Activated CD4-positive, CD25-positive, alpha-beta regulatory T cell (primary cell): ENCODE data around the gene LPCAT2.

ENCODE experiments used
- DNase-seq, 4 experiments: peaks; one replicate each; lab custom pipeline; 2025; lab: John Stamatoyannopoulos, UW

Gene LPCAT2

DNA sequence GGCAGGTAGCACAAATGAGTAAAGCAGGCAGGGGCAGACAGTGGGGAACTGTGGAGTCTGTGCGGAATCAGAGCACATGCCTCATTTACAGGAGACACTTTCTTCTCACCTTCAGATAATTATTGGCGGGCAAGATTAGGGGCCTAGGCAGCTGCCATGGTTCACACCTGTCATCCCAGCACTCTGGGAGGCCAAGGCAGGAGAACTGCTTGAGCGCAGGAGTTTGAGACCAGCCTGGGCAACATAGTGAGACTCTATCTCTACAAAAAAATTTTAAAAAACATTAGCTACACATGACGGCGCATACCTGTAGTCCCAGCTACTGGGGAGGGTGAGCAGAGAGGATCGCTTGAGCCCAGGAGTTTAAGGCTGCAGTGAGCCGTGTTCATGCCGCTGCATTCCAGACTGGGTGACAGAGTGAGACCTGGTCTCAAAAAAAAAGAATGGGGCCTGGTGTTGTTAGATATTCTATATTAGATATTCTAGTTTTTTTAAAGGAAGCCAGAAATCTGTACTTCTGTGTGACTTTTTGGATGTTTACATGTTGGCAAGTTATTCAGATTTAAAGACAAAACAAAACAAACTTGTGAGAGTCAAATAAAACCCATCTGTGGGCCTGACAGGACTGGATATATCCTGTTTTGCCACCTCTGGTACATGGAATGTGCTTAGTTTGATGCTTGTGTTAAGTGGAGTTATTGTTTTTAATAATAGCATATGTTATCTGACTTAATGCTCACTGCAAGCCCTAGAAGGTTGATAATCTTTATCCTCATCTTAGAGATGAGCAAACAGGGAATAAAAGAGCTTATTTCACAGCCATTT, 4.9 kb upstream of the LPCAT2 start:
- no peak for DNase-seq

DNA sequence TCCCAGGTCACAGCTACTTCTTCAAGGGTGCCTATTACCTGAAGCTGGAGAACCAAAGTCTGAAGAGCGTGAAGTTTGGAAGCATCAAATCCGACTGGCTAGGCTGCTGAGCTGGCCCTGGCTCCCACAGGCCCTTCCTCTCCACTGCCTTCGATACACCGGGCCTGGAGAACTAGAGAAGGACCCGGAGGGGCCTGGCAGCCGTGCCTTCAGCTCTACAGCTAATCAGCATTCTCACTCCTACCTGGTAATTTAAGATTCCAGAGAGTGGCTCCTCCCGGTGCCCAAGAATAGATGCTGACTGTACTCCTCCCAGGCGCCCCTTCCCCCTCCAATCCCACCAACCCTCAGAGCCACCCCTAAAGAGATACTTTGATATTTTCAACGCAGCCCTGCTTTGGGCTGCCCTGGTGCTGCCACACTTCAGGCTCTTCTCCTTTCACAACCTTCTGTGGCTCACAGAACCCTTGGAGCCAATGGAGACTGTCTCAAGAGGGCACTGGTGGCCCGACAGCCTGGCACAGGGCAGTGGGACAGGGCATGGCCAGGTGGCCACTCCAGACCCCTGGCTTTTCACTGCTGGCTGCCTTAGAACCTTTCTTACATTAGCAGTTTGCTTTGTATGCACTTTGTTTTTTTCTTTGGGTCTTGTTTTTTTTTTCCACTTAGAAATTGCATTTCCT, 3.4 kb upstream of the LPCAT2 start:
- no peak for DNase-seq

DNA sequence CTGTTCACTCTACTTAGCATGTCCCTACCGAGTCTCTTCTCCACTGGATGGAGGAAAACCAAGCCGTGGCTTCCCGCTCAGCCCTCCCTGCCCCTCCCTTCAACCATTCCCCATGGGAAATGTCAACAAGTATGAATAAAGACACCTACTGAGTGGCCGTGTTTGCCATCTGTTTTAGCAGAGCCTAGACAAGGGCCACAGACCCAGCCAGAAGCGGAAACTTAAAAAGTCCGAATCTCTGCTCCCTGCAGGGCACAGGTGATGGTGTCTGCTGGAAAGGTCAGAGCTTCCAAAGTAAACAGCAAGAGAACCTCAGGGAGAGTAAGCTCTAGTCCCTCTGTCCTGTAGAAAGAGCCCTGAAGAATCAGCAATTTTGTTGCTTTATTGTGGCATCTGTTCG, 2.8 kb upstream of the LPCAT2 start:
- no peak for DNase-seq

DNA sequence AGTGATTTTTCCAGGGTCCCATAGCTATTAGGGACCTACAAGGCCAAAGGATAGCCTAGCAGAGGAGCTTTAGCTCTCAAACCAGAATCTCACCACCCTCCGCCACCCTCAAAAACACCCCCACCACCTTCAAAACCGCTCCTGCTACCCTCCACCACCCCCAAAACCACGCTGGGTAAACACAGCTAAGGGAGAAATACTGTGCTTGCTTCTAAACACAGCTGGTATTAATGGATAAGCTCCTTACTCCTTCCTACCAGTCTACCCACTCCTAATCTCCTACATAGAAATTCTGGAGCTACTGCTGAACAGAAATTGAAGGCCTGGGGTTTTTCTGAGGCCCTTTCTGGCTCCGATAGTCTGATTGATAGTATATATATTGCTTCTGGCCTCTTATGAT, 2.2 kb upstream of the LPCAT2 start:
- no peak for DNase-seq

DNA sequence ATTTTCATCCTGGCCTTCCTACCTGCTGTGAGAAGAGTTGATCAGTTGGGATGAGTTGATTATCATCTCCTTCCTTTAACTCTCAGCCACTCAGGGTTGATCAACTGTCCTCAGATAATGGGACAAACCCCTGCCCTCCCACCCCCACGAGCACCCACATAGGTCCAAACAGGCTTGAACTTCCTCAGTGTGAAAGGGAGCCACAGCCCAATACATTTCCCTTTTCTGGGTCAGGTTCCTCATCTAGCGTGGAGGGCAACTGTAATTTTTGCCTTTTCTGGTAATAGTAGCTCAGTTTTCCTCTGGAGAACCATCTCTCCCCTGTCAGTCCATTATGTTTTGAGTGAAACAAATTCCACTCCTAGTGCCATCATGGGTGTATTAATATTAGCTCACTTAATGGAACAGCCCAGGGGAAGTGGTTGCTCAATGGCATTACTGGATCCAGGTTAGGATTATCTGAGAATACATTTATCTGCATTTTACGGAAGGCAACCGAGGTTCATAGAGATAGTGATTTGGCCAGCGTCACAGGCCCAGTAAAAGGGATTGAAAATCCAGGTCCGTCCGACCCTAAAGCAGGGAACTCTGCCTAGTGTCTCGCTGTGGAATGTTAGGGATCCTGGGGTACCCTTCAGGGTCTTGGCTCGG, 476 bp upstream of the LPCAT2 start:
- DNase-seq, result no peak

DNA sequence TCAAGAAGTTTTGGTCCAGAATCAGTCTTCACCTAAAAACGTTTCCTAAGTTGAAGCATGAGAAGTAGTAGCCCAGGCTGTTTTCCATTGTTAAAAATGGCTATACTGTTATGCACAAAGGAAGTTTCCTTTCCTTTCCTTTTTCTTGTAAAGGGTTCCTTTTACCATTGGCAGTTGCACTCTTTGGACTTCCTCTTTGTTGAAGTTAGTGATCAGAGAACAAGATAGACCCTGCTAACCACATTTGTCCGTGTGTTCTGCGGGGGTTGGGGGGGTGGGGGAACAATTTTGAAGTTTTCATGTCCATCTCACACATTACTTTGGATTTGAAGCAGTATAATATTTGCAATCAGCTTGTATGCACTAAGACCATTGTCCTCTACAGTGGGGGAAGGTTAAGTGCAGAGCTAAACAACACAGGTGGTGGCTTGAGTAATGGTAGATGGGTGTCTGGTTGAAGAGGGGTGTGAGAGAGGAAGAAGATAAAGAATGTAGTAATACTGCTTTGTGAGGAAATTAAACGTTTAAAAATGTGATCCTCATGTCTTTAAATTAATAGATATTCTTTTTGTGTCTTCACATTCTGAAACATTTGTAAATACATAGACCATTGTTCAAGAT, 1.4 kb downstream of the LPCAT2 start:
- DNase-seq, result no peak

DNA sequence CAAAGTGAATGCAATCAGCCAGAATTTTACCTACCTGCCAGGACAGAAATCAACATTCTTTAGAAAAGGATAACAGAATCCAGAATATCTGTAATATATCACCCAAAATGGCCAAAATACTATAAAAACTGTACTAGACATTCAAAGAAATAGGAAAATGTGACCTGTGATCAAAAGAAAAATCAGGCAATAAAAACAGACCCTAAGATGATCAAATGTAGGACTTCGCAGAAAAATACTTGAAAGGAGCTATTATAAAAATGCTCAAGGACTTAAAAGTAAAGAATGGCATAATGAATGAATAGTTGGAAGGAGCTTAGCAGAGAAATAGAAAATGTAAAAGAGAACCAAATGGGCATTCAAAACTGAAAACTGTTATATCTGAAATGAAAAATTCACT, 4.1 kb downstream of the LPCAT2 start:
- DNase-seq, result no peak

DNA sequence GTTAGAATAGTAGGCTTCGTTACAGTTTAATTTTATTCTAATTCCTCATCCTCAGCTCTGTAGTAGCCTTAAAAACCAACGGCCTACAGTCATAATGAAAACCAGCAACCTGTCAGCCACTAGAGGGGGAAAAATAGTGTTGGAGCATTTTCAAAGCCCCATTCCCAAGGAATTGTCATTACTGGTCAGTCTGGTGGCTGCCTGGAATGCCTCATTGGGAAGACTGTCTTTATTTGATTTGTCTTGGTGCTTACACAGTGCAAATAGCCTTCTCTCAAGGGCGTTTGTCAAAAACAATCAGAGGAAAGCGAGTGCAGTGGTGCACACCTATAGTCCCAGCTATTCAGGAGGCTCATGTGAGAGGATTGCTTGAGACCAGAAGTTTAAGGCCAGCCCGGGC, 4.7 kb downstream of the LPCAT2 start:
- DNase-seq, result no peak

DNA sequence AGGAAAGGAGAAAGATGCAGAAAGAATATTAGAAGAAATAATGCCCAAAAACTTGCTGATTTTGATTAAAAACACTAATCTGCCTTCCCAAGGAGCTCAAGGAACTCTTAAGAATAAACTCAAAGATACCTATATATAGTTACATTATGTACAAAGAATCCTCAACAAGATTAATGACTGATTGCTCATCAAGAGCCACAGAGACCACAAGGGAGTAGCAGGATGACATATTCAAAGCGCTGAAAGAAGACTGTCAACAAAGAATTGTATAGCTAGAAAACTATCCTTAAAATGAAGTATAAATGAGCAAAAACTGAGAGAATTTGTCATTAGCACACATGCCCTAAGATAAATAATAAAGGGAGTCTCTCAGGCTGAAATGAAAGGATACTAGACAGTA, 6.2 kb downstream of the LPCAT2 start:
- DNase-seq, result no peak

DNA sequence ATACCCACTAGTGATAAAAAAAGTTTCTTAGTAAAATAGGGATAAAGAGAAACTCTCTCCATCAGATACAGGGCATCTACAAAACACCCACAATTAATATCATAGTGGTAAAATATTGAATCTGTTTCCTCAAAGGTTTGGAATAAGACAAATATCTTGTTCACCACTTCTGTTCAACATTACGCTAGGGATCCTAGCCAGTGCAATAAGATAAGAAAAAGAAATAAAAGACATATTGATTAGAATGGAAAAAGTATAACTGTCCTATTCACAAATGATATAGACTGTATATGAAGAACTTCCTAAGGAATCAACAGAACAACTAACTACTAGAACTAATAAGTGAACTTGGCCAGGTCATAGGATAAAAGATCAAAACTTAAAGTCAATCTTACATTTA, 12.9 kb downstream of the LPCAT2 start:
- no peak for DNase-seq

DNA sequence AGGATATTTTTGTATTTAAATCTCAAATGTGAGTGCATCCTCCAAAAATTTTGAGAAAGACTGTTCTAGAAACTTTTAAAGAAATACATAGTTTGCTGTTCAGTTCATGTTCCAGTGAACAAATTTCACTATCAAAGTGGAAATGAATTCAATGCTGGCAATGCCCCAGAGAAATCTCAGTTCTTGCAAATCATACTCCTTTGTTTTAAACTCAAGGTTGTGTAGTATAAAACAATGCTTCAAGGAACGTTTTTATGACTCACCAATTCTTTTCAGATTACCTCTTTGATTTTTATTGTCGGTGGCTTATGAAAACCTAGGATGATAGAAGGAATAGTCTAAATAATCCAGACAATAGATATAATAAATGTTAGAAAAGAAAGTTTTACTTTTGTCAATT, 17.6 kb downstream of the LPCAT2 start:
- DNase-seq, result no peak

DNA sequence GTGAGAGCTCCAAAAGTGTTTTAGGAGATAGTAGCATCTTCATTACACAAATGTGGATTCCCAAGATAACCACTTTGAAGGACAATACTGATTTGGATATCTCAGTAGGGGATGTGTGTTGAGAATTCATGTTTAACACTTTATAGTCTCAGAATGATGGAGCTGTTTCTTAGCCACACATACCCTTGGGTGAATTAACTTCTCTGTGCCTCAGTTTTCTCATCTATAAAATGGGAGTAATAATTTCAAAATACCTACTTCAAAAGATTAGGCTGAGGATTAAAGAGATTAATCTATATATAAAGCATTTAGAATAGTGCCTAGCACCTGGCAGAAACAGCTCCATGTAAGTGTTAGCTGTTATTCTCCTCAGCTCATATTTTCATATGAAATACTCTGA, 19.0 kb downstream of the LPCAT2 start:
- no peak for DNase-seq

DNA sequence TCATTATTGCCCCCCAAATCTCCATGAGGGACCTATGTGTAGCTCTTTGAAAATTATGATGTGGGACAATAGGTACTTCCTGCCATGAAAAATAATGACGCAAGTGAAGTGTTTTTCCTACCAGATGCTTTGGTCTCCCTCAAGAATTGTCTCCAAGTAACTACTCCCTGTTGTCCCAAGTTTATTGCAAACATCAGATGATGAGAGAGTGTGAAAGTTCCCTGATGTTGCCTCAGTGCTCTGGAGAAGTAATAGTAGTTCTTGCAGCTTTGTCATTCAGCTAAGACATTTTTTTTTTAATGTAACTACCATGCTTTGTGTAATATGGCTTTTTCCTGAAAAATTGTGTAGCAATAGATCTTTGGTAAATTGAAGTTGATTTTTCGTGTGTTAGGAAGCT, 20.1 kb downstream of the LPCAT2 start:
- DNase-seq, result no peak

DNA sequence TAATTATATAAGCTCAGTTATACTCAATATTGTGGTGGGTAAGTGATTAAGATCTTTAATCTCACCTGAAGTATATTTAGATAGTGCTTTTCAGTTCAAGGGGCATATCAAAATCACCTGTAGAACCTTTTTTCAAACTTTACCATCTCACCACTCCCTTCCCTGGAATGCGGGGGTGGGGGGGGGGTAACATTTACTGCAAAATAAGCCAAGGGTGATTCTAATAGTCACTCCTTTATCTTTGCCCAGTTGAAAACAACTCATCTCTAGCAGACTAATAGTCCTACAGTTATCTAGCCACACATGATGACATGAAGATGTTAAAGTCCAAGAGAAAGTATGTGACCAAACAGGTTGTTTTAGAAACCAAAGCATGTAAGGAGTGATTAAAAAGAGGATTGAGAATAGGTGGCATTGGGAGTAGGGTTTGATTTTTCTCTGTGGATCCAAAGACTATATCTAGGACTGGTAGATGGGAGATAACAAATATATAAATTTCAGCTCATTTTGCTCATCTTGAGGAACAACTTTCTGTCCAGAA, 21.5 kb downstream of the LPCAT2 start:
- DNase-seq, result no peak

DNA sequence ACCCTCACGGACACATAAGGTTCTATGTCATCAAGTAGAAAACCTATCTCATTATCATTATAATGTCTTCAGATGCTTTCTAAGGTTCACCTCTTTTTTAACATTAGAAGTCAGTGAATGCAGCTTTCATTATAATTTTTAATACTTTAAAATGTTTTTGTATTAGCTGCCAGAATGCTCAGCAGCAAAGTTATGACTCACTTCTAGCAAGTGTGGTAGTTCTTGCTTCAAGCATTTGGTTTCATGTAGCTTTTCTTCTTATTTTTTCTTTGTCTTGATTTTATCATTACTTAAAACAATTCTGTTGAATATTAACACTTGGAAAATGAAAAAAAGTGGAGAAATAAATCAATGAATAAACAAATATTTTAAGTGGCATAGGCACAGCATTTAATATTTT, 23.4 kb downstream of the LPCAT2 start:
- DNase-seq, result no peak

DNA sequence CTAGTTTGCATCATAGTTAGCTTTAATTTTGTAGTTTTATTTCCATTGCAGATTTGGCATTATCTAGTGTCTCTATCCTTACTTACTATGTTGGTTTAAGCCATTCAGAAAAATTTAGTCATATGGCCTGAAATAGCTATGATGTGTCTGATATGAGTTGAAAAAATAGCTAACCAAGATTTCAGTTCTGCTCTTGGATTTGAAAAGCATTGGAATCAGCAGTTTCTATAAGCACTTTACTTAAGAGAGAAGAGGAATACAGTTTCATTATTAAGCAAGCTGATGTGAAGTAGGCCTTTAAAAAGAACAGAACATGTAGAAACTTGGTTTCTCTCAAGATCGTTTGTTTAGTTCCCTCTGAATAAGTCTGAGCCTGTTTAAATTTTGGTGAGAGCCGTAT, 25.9 kb downstream of the LPCAT2 start:
- DNase-seq, result no peak

DNA sequence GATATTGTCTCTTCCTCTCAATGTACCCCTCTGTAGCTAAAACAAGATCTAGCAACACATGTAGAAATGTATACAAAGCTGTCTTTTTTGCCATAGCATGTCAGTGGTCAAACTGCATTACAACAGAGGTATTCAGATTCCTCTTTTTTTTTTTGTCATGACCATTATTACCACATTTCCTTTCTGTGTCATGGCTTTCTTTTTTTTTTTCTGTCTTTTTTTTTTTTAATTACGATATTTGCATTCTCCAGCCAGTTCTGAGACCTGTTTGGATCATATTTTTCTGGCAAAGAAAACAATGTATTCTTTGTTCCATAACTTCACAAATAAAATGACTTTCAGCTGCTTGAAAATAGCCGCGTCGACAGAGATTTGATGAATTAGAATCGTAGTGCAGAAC, 30.2 kb downstream of the LPCAT2 start:
- DNase-seq, result no peak

DNA sequence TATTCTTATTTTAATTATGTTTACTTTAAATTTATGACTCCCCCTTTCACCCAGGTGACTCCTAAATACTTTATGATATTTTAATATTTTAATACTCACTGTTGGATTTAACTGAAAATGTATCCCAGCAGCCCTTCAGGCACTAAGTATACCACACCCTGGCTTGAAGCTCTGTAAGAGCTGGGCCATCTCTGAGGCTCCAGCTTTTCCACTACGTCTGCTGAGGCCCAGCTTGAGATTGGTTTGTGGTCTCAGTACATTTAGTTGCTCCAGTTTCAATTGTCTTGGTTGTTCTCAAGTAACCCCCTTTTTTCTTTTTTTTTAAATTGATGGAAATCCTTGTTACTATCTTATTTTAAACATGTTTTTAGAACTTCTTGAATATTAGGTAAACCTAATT, 30.6 kb downstream of the LPCAT2 start:
- no peak for DNase-seq

DNA sequence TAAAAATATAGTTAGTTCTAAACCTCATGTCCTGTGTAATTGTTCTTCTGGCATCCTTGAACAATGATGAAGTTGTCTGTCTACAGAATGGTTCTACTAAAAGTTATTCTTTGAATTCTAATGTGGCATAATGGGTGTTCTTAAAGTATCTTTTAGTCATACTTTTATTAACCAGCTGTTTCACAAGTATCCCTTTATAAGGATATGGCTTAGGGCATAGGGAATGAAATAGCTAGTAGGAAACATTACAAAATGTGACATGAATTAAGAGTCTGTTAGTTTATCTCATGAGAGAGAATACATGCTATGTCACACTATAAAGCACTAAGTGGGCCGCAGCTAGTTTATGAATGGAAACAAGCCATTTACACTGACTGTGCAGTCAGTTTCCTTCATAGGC, 31.3 kb downstream of the LPCAT2 start:
- DNase-seq, result no peak

DNA sequence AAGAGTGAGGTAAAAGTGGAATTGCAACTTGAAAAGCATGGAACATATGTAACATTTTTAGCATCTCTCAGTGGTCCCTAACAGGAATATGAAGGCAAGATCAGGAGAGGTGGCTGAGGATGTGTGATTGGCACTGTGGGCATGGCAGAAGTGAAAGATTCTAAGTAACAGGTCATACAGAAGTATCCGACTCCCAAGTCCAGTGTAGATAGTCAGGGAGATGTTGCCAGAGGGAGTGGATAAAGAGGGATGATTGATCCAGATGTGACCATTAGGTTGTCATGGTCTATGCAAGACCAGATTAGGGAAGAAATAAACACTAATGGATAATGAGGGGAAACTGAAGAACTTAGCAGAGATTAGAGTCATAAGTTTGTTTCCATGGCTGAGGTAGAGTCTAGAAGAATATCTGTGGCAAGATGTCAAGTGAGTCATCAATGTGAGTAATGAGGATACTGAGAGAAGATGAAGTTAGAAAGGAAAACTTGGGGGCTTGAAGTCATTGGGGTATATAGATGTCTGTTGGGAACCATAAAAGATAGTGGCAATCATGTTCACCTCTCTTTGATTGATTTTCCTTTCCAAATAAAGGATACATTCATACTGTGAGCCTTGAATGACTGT, 33.7 kb downstream of the LPCAT2 start:
- DNase-seq, result no peak

DNA sequence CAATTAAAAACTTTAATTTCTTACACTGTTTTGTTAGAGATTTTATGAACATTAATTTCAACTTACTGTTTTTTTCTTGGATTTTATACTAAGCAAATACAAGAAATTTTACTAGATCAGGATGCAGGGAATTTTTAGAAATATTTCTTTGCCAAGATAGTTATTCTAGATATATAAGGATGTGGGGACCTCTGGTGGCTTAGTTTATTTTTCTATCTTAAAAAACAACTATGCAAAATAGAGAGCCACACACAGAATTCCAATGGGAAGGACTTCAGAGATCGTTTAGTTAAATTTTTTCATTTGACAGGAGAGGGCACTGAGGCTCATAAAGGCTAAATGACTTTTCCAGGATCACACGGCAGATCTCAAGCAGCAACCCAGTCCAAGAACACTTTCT, 34.6 kb downstream of the LPCAT2 start:
- no peak for DNase-seq

DNA sequence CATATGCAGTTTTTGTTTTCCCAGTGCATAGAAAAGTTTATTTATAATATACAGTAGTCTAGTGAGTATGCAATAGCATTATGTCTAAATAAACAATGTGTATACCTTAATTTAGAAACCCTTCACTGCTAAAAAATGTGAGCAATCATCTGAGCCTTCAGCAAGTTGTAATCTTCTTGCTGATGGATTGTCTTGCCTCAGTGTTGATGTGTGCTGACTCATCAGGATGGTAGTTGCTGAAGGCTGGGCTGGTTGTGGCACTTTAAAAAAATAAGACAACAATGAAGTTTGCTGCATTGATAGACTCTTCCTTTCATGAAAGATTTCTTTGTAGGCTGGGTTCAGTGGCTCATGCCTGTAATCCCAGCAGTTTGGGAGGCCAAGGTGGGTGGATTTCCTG, 43.7 kb downstream of the LPCAT2 start:
- no peak for DNase-seq
